Prostate gland (tissue), 2 donors: ENCODE data around the gene TMEM109.

Experiments
- POLR2A ChIP-seq: fragments of 450-650 bp; IDR thresholded peaks from one replicate; pipeline ENCODE4 v1.6.1; 2016; ENCODE audit warnings: antibody characterized with exemption, mild to moderate bottlenecking
- POLR2AphosphoS5 ChIP-seq: sonication (generic); formaldehyde crosslinking; IDR thresholded peaks from one replicate; pipeline ENCODE4 v1.6.1; 2017; ENCODE audit warnings: antibody characterized with exemption
- TF ChIP-seq, protein P1 (sequence below), 4 experiments: fragments of 200-600 bp in 2 of 4; fragments of 450-650 bp in 2 of 4; sonication (generic) in 2 of 4; IDR thresholded peaks; 1 replicate in 3 of 4; 2 replicates in 1 of 4; pipeline ENCODE4 v1.5.1; 2016 to 2019; ENCODE audit warnings: antibody characterized with exemption in 4 of 4, mild to moderate bottlenecking in 2 of 4, moderate library complexity in 2 of 4

DNA sequence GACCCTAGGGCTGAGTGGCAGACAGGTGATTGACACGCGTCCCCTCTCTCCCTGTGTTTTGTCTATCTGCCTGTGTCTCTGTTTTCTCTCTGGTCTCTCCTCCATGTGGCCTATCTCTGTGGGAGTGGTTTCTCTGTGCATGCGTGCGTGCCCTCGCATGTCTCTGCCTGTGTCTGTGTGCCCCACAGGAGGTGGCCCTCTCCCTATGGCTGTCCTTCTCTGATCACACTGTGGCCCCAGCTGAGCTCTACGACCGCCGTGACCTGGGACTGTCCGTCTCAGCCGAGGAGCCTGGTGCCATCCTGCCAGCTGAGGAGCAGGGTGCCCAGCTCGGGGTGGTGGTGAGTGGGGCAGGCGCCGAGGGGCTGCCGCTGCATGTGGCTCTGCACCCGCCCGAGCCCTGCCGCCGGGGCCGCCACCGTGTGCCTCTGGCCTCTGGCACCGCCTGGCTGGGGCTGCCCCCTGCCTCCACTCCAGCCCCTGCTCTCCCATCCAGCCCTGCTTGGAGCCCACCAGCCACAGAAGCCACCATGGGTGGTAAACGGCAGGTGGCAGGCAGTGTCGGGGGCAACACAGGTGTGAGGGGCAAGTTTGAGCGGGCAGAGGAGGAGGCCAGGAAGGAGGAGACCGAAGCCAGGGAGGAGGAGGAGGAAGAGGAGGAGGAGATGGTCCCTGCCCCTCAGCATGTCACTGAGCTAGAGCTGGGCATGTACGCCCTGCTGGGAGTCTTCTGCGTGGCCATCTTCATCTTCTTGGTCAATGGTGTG, 21.9 kb downstream of the TMEM109 start:
- TF ChIP-seq, protein P1, sequence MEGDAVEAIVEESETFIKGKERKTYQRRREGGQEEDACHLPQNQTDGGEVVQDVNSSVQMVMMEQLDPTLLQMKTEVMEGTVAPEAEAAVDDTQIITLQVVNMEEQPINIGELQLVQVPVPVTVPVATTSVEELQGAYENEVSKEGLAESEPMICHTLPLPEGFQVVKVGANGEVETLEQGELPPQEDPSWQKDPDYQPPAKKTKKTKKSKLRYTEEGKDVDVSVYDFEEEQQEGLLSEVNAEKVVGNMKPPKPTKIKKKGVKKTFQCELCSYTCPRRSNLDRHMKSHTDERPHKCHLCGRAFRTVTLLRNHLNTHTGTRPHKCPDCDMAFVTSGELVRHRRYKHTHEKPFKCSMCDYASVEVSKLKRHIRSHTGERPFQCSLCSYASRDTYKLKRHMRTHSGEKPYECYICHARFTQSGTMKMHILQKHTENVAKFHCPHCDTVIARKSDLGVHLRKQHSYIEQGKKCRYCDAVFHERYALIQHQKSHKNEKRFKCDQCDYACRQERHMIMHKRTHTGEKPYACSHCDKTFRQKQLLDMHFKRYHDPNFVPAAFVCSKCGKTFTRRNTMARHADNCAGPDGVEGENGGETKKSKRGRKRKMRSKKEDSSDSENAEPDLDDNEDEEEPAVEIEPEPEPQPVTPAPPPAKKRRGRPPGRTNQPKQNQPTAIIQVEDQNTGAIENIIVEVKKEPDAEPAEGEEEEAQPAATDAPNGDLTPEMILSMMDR (IDR thresholded peaks at IDR 0.05) = no peak
- TF ChIP-seq POLR2A (no peak), POLR2AphosphoS5 (no peak)
